ENCODE results near the gene BSG.

GRCh38 chr19:619286-620002 is 47.0 kb downstream of the BSG start:
- TF ChIP-seq EP300 (IDR thresholded peaks at IDR 0.05) (no peak), CTCF (IDR thresholded peaks at IDR 0.05) (no peak), POLR2A (IDR thresholded peaks at IDR 0.05) (no peak)

All from ovary (tissue), 3 donors.